GM10266 (cell line): ENCODE measurements around the gene KCNQ2.

Experiments
- DNase-seq: peaks from one replicate; pipeline ENCODE4 v3.0.0; 2012; ENCODE audit errors: extremely low spot score
- TF ChIP-seq, protein P1 (sequence below): IDR thresholded peaks from 2 replicates; pipeline ENCODE4 v1.5.1; 2012; ENCODE audit warnings: mild to moderate bottlenecking, low read depth; ENCODE audit not compliant: control insufficient read depth, insufficient read depth; ENCODE audit errors: missing control alignments

The KCNQ2 gene

DNA sequence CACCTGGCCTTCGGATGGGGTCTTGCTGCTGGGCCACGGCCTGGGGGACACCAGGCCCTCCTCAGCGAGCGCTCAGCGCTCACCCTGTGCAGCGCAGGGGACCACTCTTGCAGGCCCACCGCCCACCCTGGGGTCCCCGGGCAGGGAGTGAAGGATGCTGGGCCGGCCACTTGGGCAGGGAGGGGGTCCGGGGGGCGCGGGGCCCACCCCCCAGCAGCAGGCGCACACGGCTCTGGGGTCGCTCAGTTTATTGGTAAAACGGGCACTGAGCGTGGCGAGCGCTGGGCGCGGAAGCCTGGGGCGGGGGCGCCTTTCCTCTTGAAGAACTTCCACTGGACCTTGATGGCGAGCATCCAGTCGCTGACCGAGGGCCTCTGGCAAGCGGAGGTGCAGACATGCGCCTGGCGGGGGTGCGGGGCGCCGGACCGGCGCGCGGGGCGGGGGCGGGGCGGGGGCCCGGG is 15.4 kb upstream of the KCNQ2 start:
- TF ChIP-seq, protein P1, sequence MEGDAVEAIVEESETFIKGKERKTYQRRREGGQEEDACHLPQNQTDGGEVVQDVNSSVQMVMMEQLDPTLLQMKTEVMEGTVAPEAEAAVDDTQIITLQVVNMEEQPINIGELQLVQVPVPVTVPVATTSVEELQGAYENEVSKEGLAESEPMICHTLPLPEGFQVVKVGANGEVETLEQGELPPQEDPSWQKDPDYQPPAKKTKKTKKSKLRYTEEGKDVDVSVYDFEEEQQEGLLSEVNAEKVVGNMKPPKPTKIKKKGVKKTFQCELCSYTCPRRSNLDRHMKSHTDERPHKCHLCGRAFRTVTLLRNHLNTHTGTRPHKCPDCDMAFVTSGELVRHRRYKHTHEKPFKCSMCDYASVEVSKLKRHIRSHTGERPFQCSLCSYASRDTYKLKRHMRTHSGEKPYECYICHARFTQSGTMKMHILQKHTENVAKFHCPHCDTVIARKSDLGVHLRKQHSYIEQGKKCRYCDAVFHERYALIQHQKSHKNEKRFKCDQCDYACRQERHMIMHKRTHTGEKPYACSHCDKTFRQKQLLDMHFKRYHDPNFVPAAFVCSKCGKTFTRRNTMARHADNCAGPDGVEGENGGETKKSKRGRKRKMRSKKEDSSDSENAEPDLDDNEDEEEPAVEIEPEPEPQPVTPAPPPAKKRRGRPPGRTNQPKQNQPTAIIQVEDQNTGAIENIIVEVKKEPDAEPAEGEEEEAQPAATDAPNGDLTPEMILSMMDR, result no peak
- DNase-seq, result no peak

DNA sequence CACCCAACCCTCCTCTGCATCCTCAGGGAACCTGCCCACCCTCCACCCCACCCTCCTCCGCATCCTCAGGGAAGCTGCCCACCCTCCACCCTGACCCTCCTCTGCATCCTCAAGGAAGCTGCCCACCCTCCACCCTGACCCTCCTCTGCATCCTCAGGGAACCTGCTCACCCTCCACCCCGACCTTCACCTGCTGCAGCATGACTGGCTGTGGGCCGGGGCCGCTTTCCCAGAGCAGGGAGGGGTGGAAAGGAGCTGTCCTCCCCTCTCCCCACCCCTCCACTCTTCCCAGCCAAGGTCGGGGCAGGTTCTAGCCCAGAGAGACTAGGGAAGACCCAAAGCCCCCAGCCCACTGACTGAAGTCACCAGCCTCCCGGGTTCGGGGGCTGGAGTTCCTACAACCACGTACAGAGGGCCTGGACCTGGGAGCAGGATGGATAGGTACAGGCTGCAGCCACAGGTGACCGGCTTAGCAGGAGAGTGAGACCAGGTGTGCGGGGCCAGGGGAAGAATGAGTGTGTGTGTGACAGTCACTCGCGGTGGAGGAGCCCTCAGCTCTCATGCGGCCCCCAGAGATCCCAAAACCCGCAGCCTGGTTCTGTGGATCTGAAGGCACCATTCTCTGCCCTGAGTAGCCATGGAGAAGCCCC is 14.8 kb upstream of the KCNQ2 start:
- no peak for DNase-seq
- TF ChIP-seq, protein P1, result no peak

DNA sequence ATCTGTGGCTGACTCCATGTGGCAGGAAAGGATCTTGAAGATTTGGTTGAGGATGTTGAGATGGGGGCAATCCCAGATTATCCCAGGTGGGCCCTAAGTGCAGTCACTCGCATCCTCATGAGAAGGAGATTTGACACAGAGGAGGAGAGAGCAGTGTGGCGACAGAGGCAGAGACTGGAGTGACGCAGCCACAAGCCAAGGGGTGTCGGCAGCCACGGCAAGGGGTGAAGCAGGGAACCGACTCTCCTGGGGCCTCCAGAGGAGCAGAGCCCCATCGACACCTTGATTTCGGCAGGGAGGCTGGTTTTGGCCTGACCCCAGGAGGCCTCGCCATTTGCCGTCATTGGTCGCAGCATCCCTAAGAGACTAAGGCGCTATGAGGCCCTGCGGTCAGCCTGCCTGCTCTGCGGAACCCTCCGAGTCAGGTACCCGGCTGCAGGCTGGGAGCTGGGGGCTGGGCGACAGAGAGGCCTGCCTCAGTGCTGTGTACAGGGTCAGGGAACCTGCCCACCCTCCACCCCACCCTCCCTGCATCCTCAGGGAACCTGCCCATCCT is 13.9 kb upstream of the KCNQ2 start:
- TF ChIP-seq, protein P1, result no peak
- no peak for DNase-seq

DNA sequence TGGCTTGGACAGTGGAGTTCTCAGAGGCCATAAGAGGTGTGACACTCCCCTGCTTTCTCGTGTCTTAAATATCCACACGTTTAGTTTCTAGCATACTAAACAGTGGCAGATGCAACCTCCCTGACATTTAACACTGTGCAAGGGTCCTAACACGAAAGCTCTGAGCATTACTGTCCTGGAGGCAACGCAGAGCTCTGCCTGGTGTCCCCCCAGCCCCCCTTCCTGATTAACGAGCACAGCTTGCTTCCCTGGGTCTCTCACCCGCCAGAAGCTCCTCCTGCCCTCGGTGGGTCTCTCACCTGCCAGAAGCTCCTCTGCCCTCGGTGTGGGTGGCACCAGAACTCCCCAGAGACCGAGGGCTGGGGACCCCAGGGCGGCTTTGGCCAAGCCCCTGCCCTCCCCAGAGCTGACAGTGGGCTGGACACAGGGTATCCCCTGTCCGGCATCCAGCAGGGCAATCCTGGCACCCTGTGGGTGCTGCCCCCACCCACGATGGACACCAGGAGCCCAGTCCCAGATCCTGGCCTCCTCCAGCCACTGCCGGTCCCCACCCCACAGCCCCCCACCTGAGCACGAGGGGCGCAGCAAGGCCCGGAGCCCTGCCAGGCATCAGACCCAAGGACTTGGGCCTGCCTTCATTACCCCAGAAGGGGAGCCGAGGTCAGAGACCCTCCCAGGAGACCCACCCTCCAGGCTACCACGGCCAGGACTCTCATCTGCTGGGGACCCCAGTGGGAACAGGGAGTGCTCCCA is 12.4 kb upstream of the KCNQ2 start:
- DNase-seq, result no peak
- TF ChIP-seq, protein P1, result no peak

DNA sequence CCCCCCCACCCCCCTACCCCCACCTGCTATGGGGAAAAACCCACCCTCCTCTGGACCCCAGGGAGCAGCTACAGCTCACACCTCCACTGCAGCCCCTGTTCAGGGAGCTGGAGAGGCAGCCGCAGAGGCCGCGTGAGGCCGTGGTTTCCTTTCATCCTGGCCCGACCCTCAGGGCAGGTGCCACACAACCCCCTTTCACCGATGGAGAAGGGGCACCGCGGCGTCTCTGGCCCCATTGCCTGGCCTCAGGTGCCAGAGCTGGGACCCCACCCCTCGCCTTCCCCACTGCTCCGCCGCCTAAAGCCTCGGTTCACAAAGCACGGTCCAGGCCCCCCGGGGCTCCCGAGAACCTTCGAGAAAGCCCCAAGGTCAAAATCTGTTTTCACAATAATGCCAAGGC is 11.8 kb upstream of the KCNQ2 start:
- DNase-seq, result no peak
- TF ChIP-seq, protein P1, result no peak

DNA sequence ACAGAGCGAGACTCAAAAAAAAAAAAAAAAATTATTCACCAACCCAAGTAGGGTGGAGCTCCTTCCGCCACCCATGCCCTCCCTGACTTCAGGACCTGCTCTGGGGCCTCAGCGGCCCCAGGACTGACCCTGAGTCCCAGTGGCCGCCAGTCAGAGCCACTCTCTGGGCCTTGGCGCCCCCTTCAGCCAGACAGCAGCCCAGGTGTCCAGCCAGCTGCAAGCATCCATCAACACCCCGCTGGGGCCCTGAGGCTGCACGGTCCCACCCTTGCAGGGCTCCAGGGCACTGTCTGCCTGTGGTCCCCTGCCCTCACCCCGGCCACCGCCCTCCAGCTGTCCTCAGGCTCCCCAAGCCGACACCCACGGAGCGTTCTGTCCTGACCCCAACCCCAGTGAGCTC is 11.4 kb upstream of the KCNQ2 start:
- TF ChIP-seq, protein P1, result peak; percentile 34

More for the DNA sequence above, 11.4 kb upstream of the KCNQ2 start:
- DNase-seq, result no peak
